Stimulated activated CD8-positive, alpha-beta memory T cell treated with anti-CD3 and anti-CD28 coated beads, Interleukin-15, amount 100 ng/mL, for 1 hour (primary cell): ENCODE data around the gene TBC1D22A.

Experiments
- DNase-seq: peaks from one replicate; pipeline ENCODE4 v3.0.0-alpha.2; 2020; ENCODE audit warnings: low read depth

Gene TBC1D22A

DNA sequence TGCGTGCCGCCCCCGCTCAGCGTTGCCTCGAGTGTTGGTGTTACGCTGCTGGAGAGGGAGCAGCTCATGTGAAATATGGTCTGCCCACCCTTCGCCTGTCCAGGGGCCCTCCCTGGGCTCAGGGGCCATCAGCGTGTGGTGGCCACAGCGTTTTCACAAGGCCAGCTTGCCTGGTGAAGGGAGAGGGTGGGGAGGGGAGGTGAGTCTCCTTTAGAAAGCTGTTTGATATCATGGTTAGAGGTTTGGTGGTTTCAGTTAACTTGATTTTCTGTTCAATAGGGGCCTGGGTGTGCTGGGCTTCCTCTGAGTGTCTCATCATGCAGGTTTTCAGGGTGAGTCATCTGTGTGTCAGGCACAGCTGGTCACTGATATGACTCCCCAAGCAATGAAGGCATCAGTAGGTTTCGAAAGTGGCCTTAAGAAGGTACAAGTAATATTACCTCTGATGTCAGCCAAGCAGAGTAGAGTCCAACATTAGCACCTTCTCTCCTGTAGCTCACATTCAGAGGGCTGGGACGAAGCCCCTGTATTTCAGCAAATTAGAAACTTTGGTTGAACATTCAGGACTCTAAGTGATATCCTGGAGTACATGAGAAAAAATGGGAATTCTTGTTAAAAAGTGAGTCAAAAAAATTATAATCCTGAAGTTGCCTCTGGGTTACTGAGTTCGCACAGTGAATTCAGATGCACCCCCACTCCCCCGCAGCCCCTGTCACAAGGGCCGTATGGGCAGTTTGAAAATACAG, 172.5 kb downstream of the TBC1D22A start:
- no peak for DNase-seq

DNA sequence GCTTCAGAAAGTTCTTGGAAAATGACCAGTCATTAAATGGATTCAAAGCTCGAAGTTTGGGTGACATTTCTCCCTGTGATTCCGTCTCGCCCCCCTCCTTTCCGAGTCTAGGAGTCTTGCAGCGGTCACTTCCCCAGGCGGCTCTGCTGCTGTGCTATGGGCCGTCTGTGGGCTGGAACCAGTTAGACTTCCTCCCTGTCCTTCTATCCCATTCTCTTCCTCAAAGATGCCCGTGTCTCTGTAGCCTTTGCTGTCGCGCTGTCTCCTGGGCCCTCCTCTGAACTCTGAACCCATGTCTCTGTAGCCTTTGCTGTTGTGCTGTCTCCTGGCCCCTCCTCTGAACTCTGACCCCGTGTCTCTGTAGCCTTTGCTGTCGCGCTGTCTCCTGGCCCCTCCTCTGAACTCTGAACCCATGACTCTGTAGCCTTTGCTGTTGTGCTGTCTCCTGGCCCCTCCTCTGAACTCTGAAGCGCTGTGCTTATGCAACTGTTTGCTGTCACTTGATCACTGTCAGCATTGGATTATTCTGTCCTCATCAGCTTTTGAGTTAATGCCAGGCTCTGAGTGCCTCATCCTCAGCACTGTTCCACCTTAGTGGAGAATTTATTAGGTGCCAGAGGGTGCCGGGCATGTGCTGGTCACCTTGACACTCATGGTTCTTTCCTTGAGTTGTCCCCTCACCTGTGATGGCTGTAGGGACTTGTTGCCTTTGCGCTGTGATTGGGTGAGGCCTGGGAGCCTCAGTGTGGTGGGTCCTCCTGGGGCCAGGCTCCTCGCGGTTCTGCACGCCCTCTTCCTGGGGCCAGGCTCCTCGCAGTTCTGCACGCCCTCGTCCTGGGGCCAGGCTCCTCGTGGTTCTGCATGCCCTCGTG, 173.3 kb downstream of the TBC1D22A start:
- no peak for DNase-seq

DNA sequence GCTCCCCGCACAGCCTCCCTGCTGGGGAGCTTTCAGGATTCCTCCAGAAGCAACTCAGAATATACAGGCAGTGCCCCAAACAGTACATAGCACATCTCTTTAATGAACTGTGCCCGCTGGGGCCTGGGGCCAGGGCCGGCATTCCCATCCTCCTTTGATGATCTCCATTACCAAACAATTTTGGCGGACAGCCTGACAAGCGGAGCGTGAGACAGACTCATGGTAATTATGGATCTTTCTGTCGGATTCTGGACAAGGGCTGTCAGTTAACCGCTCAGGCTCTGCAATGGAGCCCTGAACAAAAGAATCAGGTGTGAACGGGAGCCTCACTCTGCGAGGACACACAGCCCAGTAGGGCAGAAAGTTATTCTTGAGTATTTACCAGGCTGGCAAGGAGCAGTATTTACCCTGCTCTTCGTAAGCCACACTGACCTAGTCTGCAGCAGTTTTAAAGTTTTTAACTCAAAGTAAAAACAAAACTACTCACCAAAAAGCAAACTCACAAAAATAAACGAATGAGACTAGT, 174.0 kb downstream of the TBC1D22A start:
- no peak for DNase-seq

DNA sequence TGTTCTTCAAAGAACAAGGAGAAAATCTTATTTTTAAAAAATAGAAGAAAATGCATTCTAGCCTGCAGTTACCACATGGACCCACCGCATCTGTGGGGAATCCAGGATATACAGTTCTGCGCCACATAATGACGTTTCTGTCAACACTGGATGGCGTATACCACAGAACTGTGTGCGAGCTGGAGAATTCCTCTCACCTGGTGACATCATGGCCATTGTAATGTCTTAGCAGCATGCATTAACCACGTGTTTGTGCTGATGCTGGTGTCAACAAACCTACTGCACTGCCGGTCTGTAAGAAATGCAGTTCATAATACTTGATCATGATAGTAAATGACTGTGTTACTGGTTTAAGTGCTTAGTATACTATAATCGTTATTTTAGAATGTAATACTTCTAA, 174.7 kb downstream of the TBC1D22A start:
- DNase-seq = no peak

DNA sequence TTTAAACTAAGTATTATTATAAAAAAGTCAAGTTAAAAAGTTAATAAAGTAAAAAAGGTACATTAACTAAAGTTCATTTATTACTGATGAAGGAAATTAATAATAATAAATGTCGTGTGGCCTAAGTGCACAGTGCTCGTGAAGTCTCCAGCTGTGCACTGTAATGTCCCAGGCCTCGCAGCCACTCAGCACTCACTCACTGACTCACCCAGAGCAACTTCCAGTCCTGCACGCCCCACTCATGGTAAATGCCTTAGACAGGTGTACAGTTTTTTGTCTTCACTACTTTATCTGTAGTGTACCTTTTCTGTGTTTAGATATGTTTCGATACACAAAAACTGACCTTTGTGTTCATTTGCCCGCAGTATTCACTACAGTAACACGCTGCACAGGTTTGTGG, 175.5 kb downstream of the TBC1D22A start:
- no peak for DNase-seq

DNA sequence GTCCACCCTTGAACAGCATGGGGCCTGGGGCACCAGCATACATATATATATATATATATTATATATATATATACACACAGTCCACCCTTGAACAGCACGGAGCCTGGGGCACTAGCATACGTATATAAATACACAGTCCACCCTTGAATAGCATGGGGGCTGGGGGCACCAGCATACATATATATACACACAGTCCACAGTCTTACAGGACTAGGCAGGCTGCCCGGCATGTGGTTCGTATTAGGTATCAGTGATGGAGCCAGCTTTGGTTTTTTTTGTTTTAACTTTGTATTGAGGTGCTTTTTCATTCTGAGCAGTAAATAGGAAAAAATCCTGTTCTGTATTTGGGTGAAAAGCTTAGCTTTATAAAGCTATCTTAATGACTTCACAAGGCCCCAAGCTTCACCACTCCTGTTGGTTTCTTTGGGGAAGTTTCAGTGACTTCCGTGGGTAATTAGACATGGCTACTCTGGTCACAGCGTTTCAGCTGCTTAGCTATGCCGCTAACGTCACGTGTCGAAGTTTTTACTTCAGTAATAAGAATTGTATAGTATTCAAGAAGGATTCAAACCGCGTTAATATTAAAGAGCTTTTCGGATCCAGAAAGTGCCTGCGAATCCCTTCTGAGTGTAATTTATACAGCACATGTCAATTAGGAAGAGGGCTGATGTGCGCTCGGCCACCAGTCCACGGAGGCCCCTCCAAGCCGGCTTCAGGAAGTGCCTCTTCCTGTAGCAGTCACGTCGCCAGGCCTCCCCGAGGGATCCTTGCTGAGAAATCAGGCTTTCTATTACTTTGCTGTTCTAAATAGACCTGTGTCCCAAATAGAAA, 179.7 kb downstream of the TBC1D22A start:
- no peak for DNase-seq

DNA sequence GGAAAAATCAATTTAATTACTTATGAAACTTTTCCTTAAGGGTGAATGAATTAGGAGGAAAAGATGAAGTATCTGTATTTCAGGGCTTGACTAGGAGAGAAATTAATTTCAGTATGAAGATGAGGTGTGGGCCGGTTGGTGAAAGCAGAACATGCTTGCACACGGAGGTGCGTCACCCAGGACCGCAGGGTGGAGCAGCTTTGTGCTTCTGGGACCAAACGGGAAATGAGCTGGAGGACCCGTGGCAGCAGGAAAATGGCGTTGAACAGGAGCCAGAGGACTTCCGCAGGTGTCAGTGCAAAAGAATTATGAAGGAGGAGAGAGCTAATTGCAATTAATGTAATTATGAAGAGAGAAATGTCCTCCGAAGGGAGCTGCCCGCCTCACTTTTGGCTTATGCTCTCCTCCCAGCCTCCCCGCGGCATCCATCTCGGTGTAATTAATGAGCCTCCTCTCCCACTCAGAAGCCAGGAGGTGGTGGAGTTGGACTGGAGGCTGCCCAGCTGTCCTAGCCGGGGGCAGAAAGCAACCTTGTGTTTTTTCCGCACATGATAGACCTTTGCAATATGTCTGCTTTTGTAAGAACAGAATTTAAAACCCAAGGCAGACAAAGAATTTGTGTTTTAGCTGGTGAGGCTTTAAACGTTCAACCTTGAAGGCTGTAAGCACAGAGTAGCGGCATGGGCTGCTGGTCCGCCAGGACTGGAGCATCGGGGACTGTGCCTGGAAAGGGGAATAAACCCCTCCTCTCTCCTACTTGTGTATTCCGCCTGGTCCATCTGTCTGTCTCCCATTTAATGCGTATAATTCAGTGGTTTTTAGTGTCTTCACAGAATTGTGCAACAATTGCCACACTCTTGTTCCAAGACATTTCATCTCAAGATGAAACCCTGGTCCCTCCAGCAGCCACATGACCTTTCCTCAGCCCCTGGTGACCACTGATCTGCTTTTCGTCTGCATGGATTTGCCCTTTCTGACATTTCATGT, 180.6 kb downstream of the TBC1D22A start:
- no peak for DNase-seq

DNA sequence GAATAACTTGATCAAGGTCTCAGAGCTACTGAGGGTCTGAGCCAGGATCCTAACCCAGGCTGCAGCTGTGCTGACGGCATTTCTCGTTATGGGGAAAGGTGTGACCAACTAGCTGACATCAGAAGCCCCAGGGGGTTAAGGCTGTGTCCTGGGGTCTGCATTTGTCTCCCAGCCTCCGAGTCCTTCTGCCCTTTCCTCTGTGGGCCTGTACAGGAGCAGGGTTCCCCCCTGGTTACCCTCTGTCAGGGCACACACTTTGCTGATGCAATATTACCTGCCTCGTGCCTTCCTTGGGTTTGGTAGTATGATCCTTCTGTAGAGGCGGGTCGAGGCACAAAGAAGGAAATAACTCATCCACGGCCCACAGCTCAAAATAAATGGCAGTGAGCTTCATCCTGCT, 183.0 kb downstream of the TBC1D22A start:
- DNase-seq = no peak

DNA sequence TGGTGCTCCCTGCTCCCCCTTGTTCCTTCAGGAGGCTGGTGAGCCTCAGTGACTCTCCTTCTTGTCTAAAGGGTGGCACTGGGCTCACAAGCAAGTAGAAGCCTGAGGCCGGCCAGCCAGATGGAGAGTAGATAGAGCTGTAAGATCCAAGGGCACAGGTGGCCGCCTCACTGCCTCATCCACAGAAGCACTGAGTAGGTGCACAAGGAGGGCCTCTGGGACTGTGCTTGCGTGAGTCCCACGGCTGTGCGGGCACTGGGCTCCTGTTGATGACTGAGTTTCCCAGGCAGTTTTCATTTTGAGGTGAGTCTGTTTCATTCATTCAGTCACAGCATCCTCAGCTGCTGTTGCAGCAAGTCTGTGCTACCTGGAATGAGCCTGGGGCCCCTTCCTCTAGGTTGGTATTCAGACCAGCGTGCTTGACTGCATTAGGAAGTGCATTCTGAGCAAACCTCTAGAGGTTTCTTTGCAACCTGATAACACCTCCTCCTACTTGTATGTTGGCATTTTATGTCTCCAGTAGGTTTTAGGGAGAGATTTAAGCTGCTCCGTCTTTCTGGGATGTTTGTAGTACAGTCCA, 184.0 kb downstream of the TBC1D22A start:
- DNase-seq = no peak

DNA sequence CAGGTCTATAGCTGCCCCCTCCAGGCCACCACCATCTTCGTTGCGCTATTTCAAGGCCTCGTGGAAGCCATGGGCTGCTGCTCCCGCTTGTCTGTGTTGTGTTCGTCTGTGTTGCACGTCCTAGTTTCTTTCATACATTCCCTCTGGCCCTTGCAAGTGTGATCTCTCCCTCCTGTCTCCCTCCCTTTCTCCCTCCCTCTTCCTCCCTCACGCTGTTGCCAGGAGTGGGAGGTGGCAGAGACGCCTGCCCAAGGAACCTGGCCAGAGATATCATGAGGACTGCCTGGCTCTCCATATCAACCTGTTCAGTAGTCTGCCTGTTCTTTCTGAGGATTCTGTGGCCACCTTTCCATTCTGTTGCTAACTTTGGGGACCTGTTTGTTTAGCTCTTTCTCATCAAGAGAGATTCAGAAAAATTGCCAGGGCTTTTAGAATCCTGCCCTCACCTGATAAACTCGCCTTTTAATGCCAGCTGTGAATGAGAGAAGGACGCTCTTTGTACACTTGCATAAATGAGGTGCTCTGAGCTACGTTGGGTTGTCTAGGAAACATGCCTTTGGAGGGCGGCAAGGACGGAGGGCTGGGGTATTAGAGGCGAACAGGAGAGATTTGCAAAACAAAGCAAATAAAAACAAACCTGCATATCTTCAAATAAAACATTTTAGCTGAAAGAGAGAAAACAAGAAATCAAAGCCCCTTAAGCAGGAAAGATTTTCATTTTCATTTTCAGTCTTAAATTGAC, 185.2 kb downstream of the TBC1D22A start:
- DNase-seq = no peak

DNA sequence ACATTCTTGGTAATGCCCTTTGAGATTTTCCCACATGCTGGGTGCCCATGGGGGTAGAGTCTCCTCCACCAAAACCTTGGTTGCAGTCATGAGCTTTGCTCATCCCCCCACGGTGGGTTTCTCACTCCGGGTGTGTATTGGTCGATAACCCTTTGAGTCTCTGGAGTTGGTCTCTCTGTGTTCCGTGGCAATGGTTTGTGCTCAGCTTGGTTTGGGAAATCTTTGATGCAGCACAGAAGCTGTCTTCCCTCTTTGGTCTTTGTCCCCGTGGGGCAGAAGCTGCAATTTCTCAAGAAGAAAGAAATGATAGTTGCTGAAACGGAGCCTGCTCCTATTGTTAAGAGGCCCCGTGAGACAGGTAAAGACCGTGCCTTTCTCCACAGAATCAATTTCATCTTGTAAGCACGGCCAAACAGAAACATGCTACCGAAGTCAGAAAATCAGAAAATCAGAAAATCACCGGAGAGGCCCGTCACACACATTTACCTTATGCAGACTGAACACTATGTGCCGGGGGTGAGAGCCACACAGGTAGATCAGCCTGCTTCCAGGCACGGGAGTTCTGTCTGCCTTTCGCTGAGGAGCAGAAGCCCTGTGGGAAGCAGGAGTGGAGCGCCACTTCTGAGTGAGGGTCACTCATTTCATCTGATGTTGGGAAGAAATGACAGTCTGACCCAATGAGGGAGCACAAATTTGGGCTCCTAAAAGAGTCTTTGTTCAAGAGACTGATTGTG, 186.1 kb downstream of the TBC1D22A start:
- no peak for DNase-seq

DNA sequence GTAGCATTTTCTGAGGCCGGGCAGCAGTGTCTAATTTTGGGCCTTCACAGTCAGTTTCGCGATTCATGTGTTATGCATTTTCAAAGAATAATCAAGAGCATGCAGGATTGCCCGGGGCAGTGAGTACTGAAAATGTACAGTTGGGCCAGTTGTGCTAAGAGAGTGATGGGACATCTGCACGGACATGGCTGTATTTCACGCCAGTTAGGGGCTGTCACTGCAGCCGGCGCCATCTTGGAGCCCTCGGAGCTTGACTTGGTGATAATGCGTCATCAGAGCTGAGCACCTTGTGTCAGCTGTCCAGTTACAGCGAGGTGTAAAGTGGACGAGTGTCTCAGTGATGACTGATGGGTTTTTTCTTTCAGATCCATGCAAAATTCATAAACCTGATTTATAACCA, 188.9 kb downstream of the TBC1D22A start:
- no peak for DNase-seq

DNA sequence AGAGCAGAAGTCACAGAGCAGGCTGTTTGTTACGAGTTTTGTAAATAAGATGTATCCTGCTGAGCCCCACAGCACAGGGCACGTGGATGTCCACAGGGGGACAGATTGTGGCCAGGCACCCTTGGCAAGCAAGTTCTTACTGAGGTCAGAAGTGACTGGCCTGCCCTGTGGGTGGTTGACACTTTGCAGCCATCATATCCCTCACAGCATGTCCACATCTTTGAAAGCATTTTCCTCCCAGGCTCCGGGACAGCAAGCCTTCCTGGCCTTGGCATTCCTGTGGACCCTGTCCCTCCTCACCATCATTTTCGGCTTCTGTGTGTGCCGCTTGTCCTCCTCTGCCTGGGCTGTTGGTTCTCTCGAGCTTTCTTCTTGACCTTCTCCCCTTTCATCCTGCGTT, 189.5 kb downstream of the TBC1D22A start:
- DNase-seq = no peak

DNA sequence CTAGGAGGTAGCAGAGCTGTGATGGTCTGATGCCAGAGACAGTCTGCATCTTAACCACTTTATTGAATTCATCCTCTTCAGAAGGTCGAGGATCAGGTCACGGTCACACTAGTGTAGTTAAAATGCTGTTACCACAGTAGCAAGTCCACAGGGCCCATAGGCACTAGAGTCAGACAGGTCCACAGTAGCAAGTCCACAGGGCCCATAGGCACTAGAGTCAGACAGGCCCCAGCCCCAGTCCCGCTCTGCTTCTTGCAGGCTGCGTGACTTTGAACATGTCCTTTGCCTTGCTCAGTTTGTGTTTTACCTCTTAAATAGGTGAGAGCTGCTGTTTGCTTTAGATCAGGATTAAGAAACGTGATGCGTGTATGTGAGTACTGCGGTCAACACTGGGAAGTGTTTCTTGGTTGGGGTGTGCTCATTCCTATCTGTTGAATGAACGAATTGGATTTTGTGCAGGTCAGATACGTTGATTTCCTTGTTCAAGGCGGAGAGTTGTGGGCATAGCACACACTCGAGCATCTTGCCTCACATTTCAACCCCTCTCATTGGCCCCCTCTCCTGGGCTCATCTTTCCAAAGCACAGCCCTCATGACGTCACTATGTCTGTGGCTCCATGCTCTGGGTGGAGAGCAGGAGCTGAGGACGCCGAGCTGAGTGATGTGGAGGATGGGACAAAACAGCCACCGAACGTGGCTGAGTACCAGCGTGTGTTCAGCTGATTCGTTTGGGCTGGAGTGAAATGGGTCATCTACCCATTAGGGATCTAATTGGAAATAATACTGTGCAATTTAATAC, 191.7 kb downstream of the TBC1D22A start:
- DNase-seq = no peak

DNA sequence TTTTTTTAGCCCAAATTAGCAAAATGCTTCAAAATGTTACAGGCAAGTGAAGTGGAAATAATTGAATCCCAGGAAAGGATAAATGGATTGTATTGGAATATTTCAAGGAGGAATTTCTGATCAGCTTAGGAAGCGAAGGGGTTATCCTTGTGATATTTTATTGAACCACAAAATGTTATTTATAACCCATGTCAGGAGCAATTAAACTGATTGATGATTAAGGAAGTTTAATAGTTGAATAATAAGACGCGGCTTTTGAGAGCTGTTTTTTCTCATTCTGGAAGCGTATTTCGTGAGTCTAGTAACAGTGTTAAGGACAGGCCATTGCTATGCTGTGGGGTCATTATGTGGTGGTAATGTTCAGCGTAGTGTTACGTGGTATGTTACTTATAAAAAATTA, 192.3 kb downstream of the TBC1D22A start:
- no peak for DNase-seq

DNA sequence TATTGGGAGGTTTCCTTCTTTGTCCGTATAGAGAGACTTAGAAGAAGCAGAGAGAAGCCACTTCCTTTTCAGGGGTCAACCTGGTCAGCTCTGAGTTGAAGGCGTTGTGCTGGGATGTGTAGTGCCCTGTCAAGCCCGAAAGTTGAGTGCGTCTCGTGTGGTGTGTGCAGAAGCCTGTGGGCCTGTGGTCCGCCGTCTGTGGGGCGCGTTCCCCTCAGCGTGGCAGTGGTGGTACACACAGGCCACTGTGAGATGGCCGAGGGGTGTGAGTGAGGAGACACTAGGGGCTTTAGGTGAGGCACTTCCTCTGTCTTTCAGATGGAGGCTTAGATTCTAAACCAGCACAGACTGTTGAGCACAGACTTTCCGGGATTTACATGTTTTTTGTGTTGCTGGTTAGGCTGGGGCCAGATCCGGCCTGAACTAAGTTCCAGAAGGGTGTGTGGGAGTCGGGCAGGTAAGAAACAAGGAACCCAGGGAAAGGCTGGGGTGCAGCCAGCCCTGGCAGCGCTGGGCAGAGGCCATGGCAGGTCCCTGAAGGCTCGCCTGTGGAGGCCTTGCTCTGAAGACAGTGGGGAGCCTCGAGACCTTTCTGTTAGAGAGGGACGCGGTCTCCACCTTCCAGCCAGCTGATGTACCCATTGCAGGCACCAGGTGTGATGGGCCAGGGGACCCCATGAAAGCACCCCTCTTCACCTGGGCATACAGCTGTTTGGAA, 194.2 kb downstream of the TBC1D22A start:
- DNase-seq = no peak

DNA sequence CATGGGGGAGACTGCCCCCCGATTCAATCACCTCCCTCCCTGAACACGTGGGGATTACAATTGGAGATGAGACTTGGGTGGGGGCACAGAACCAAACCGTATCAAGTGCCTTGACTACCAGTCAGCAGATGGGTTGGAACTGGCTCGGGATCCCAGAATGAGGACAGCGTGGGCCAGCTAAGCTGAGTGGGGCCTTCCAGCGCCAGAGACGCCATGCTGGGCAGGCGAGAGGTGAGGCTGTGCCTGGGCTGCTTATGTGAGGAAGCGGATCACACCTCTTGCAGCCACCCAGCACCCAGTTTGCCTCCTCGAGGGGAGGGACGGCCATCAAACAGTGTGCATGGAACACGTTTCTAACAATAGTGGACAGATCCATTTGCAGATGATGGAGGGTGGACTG, 195.1 kb downstream of the TBC1D22A start:
- DNase-seq = no peak

DNA sequence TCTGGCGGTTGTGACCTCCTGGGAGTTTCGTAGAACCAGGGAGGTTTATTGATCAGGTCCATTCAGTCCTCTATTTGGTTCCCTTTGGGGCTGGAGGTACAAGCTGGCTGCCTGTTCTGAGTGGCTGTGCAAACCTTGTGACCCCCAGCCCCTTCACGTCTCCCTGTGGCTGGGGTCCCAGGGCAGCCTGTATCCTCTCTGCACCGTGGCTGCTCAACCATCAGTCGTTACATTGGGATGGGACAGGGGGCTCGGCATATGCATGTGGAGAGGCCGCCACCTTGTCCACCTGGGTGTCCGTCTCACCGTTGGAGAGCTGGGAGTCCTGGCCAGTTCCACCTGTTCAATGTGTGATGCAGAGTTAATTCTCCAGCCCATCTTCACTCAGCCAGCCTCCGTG, 195.7 kb downstream of the TBC1D22A start:
- no peak for DNase-seq
